CD4-positive, CD25-positive, alpha-beta regulatory T cell (primary cell): ENCODE results near the gene SRGAP1. TPM values are rescaled to one million over a fixed set of nuclear protein-coding genes. Genes with fewer than 3 reads are reported as not detected.

Source experiments
- ATAC-seq, 2 donors: fragments of 150-1000 bp; cut with Tn5 transposase; one replicate each; pipeline ENCODE4 v1.10.0; 2021; ENCODE audit warnings: low read depth in 2 of 2, moderate number of reproducible peaks in 2 of 2, moderate library complexity in 1 of 2
- DNase-seq, 3 donors: peaks; one replicate each; pipeline versions ENCODE4 v3.0.0 to v3.0.0-alpha.2; 2012 to 2022; ENCODE audit warnings: mixed read lengths in 1 of 3
- H3K27ac ChIP-seq: one replicate; pipeline ENCODE4 v1.7.0; 2013; ENCODE audit warnings: mild to moderate bottlenecking, low read length; ENCODE audit not compliant: insufficient read depth, poor library complexity, severe bottlenecking
- H3K27me3 ChIP-seq: one replicate; pipeline ENCODE4 v1.7.0; 2013; ENCODE audit warnings: low read length; ENCODE audit not compliant: control insufficient read depth, insufficient read depth
- H3K36me3 ChIP-seq: one replicate; pipeline ENCODE4 v1.7.0; 2013; ENCODE audit warnings: mild to moderate bottlenecking, low read length, moderate library complexity; ENCODE audit not compliant: control insufficient read depth, insufficient read depth
- H3K4me1 ChIP-seq: 2 replicates; pipeline ENCODE4 v1.7.0; 2013; ENCODE audit warnings: mild to moderate bottlenecking, low read length; ENCODE audit not compliant: insufficient read depth, control insufficient read depth, poor library complexity, severe bottlenecking
- H3K4me3 ChIP-seq: one replicate; pipeline ENCODE4 v1.7.0; 2013; ENCODE audit warnings: low read depth, mild to moderate bottlenecking, low read length, moderate library complexity
- H3K9me3 ChIP-seq, 2 experiments: 1 replicate in 1 of 2; 2 replicates in 1 of 2; pipeline ENCODE4 v1.7.0; 2013; ENCODE audit warnings: low read length in 2 of 2, mild to moderate bottlenecking in 1 of 2, moderate library complexity in 1 of 2; ENCODE audit not compliant: control insufficient read depth in 2 of 2
- H3K27ac Mint-ChIP-seq, 3 donors: one replicate each; pipeline ENCODE4 v1.8.0; 2020 to 2022; ENCODE audit warnings: mild to moderate bottlenecking in 3 of 3, mixed read lengths in 3 of 3, moderate library complexity in 2 of 3
- H3K27me3 Mint-ChIP-seq: one replicate; pipeline ENCODE4 v1.8.0; 2022; ENCODE audit warnings: mild to moderate bottlenecking, mixed read lengths
- H3K36me3 Mint-ChIP-seq: one replicate; pipeline ENCODE4 v1.8.0; 2020; ENCODE audit warnings: mixed read lengths
- H3K4me1 Mint-ChIP-seq, 4 donors: one replicate each; pipeline ENCODE4 v1.8.0; 2020 to 2022; ENCODE audit warnings: mixed read lengths in 4 of 4, mild to moderate bottlenecking in 1 of 4
- H3K4me3 Mint-ChIP-seq, 4 donors: one replicate each; pipeline ENCODE4 v1.8.0; 2020 to 2022; ENCODE audit warnings: mild to moderate bottlenecking in 4 of 4, mixed read lengths in 4 of 4, moderate library complexity in 3 of 4
- H3K9me3 Mint-ChIP-seq, 7 donors: one replicate each; pipeline ENCODE4 v1.8.0; 2020 to 2022; ENCODE audit warnings: mixed read lengths in 7 of 7, mild to moderate bottlenecking in 3 of 7, moderate library complexity in 2 of 7
- polyA plus RNA-seq, 4 donors: library from polyadenylated mRNA; unstranded; fragments of 300-500 nt; fragmentation: Illumina TruSeq; gene quantifications; one replicate each; pipeline ENCODE4 v1.2.3, GENCODE V29; 2021
- total RNA-seq: library from RNA; stranded (reverse); gene quantifications from one replicate; pipeline ENCODE4 v1.2.3, GENCODE V29; 2022

SRGAP1 gene
- total and polyA plus RNA-seq, 5 donors from 2014 or later = 0.01 to 0.07 (median 0.02) TPM; not detected in 1

DNA sequence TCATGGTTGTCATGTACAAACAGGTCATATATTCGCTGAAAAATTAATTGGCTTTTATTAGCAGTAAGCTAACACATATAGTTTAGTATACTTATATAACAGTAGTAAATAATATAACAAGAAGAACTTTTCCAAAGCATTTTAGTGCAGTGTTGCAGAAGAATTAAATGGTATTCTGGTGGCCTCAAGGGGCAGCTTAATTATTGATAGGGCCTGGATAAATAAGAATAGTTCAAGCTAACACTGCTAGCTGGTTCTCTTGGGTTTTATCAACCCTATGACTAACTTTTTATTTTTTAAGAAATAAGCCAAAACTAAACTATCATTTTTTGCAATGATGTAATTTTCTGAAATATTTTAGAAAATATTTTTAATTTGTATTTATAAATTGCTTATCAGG is 152.1 kb downstream of the SRGAP1 start:
- H3K9me3 Mint-ChIP-seq = peaks cover 0 to 4% (median 1%) of the 10 kb centered on the region in 7 donors
- Histone ChIP-seq H3K36me3 (no peaks in the 10 kb centered on the region), H3K4me1 (no peaks in the 10 kb centered on the region), H3K4me3 (no peak overlapping the region), H3K9me3 (no peaks in the 10 kb centered on the region), H3K27me3 (peaks cover 3% of the 10 kb centered on the region), H3K27ac (no peak overlapping the region)
- no peaks in the 10 kb centered on the region for H3K4me1 Mint-ChIP-seq
- DNase-seq = no peak
- H3K36me3 Mint-ChIP-seq = no peaks in the 10 kb centered on the region
- peaks cover 9% of the 10 kb centered on the region for H3K27me3 Mint-ChIP-seq
- no peak for ATAC-seq
- no peak overlapping the region for H3K4me3 Mint-ChIP-seq
- H3K27ac Mint-ChIP-seq = no peak overlapping the region

- Histone ChIP-seq H3K27ac (no peak overlapping the region), H3K4me3 (no peak overlapping the region), H3K36me3 (no peaks in the 10 kb centered on the region), H3K9me3 (no peaks in the 10 kb centered on the region), H3K27me3 (peaks cover 3% of the 10 kb centered on the region), H3K4me1 (no peaks in the 10 kb centered on the region)
- Mint-ChIP-seq H3K4me1 (no peaks in the 10 kb centered on the region), H3K36me3 (no peaks in the 10 kb centered on the region), H3K4me3 (no peak overlapping the region), H3K9me3 (peaks cover 0 to 4% (median 1%) of the 10 kb centered on the region in 7 donors), H3K27ac (no peak overlapping the region), H3K27me3 (peaks cover 5% of the 10 kb centered on the region)
- DNase-seq (no peak), ATAC-seq (no peak)
These were observed 152.7 kb downstream of the SRGAP1 start for GRCh38 chr12:63997198-63997597.

DNA sequence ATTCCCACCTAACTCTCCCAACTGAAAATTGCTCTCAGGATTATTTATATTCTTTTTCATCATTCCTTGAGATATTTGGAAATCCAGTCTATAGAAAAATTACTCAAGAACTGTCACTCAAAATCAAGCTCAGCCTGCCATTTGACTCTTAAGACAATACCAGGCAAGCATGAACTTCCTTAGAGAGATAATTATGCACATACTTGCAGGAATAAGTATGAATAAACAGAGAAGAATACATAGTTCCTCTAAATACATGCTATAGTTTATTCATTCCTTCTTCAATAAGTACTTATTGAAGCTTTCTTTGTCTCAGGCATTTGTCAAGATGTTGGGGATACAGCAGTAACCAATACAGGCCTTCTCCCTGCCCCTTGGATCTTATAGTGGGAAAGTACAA is 154.1 kb downstream of the SRGAP1 start:
- ATAC-seq = no peak

GRCh38 chr12:63999853-64000252 is 155.4 kb downstream of the SRGAP1 start:
- Histone ChIP-seq H3K27me3 (peaks cover 3% of the 10 kb centered on the region), H3K36me3 (no peaks in the 10 kb centered on the region), H3K9me3 (no peaks in the 10 kb centered on the region), H3K4me3 (no peak overlapping the region), H3K4me1 (no peaks in the 10 kb centered on the region), H3K27ac (no peak overlapping the region)
- no peaks in the 10 kb centered on the region for H3K36me3 Mint-ChIP-seq
- H3K27me3 Mint-ChIP-seq = no peaks in the 10 kb centered on the region
- no peak for DNase-seq
- peaks cover 0 to 4% (median 1%) of the 10 kb centered on the region in 7 donors for H3K9me3 Mint-ChIP-seq
- no peak overlapping the region for H3K4me3 Mint-ChIP-seq
- H3K4me1 Mint-ChIP-seq = no peaks in the 10 kb centered on the region
- ATAC-seq = no peak
- H3K27ac Mint-ChIP-seq = no peak overlapping the region

More for the DNA sequence above, 154.1 kb downstream of the SRGAP1 start:
- H3K27me3 Mint-ChIP-seq = no peaks in the 10 kb centered on the region
- Histone ChIP-seq H3K36me3 (no peaks in the 10 kb centered on the region), H3K27ac (no peak overlapping the region), H3K4me1 (no peaks in the 10 kb centered on the region), H3K9me3 (no peaks in the 10 kb centered on the region), H3K4me3 (no peak overlapping the region), H3K27me3 (peaks cover 3% of the 10 kb centered on the region)
- no peak for DNase-seq
- H3K36me3 Mint-ChIP-seq = no peaks in the 10 kb centered on the region
- H3K4me3 Mint-ChIP-seq = no peak overlapping the region
- H3K9me3 Mint-ChIP-seq = peaks cover 0 to 4% (median 1%) of the 10 kb centered on the region in 7 donors
- no peaks in the 10 kb centered on the region for H3K4me1 Mint-ChIP-seq
- H3K27ac Mint-ChIP-seq = no peak overlapping the region

GRCh38 chr12:64001439-64001838 is 156.9 kb downstream of the SRGAP1 start:
- no peak overlapping the region for H3K4me3 ChIP-seq
- ATAC-seq (no peak), DNase-seq (no peak)
- peaks cover 0 to 4% (median 1%) of the 10 kb centered on the region in 7 donors for H3K9me3 Mint-ChIP-seq
- H3K36me3 Mint-ChIP-seq = no peaks in the 10 kb centered on the region
- no peak overlapping the region for H3K27ac Mint-ChIP-seq
- peaks cover 10% of the 10 kb centered on the region for H3K27me3 Mint-ChIP-seq
- no peak overlapping the region for H3K27ac ChIP-seq
- H3K4me3 Mint-ChIP-seq = no peak overlapping the region
- H3K4me1 ChIP-seq = no peaks in the 10 kb centered on the region
- peaks cover 3% of the 10 kb centered on the region for H3K27me3 ChIP-seq
- no peaks in the 10 kb centered on the region for H3K36me3 ChIP-seq
- H3K9me3 ChIP-seq = no peaks in the 10 kb centered on the region
- H3K4me1 Mint-ChIP-seq = no peaks in the 10 kb centered on the region

DNA sequence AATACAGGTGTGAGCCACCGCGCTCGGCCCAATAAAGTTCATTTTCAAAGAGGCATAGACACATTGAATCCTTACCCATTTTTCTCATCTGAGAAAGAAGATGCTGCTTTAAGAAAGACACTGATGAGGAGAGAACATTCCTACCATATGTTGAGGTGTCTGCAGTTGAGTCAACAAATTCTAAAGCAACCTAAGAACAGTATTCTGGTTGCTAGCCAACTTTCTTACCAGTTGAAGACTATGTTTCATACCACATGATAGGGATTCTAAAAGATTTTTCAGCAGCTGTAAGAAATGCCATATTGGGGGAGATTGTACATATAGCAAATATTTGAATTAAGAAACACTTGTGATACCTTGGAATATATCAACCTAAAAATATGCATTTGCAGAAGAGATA is 160.1 kb downstream of the SRGAP1 start:
- H3K27me3 Mint-ChIP-seq = peaks cover 20% of the 10 kb centered on the region
- Histone ChIP-seq H3K9me3 (no peaks in the 10 kb centered on the region), H3K4me1 (no peaks in the 10 kb centered on the region), H3K27ac (no peak overlapping the region), H3K4me3 (no peak overlapping the region), H3K36me3 (no peaks in the 10 kb centered on the region), H3K27me3 (no peaks in the 10 kb centered on the region)
- no peaks in the 10 kb centered on the region for H3K36me3 Mint-ChIP-seq
- no peak overlapping the region for H3K4me3 Mint-ChIP-seq
- no peak overlapping the region for H3K27ac Mint-ChIP-seq
- H3K4me1 Mint-ChIP-seq = no peaks in the 10 kb centered on the region
- DNase-seq = no peak
- peaks cover 0 to 3% (median 1%) of the 10 kb centered on the region in 7 donors for H3K9me3 Mint-ChIP-seq
- ATAC-seq = no peak

- Histone ChIP-seq H3K9me3 (no peaks in the 10 kb centered on the region), H3K4me1 (no peaks in the 10 kb centered on the region), H3K27me3 (no peaks in the 10 kb centered on the region), H3K27ac (no peak overlapping the region), H3K36me3 (no peaks in the 10 kb centered on the region), H3K4me3 (no peak overlapping the region)
- H3K27me3 Mint-ChIP-seq = peaks cover 20% of the 10 kb centered on the region
- H3K36me3 Mint-ChIP-seq = no peaks in the 10 kb centered on the region
- H3K9me3 Mint-ChIP-seq = no peaks in the 10 kb centered on the region
- no peak for ATAC-seq
- no peak overlapping the region for H3K4me3 Mint-ChIP-seq
- no peak overlapping the region for H3K27ac Mint-ChIP-seq
- H3K4me1 Mint-ChIP-seq = no peaks in the 10 kb centered on the region
- DNase-seq = no peak
These were observed 161.8 kb downstream of the SRGAP1 start for GRCh38 chr12:64006211-64006825.

DNA sequence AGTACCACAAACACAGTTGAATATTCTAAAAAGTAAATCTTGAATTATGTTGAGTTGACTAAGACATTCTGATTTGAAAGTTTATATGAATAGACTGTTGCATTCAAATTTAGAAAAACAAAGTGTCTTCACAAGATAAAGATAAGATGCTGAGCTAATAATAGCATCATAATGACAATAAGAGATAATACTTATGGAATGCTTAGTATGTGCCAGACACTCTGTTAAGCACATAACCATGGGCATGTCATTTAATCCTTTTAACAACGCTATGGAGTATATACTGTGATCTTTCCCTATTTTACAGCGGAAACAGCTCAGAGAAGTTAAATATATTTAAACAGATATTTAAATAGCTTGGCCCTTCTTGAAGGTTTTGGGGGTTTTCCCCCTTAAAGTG is 163.4 kb downstream of the SRGAP1 start:
- Mint-ChIP-seq H3K27me3 (peaks cover 20% of the 10 kb centered on the region), H3K4me1 (no peaks in the 10 kb centered on the region), H3K9me3 (no peaks in the 10 kb centered on the region), H3K4me3 (no peak overlapping the region), H3K36me3 (no peaks in the 10 kb centered on the region), H3K27ac (no peak overlapping the region)
- Histone ChIP-seq H3K9me3 (no peaks in the 10 kb centered on the region), H3K4me3 (no peak overlapping the region), H3K36me3 (no peaks in the 10 kb centered on the region), H3K27me3 (no peaks in the 10 kb centered on the region), H3K27ac (no peak overlapping the region), H3K4me1 (no peaks in the 10 kb centered on the region)
- DNase-seq = no peak
- ATAC-seq = no peak
